HCT116 (cell line): ENCODE data around the gene TRIM60.

ENCODE experiments used
- CEBPB ChIP-seq: IDR thresholded peaks from 2 replicates; pipeline ENCODE4 v1.6.1; 2012; ENCODE audit warnings: low read depth
- CTCF ChIP-seq, 3 experiments: fragments of 200-600 bp in 1 of 3; sonication (generic) in 1 of 3; IDR thresholded peaks in 2 of 3; conservative IDR thresholded peaks in 1 of 3; 2 replicates each; pipeline ENCODE4 v1.5.1; 2012 to 2017; ENCODE audit warnings: low read depth in 2 of 3, low read length in 2 of 3, antibody characterized with exemption in 1 of 3, borderline replicate concordance in 1 of 3, control low read depth in 1 of 3, mild to moderate bottlenecking in 1 of 3, mixed read lengths in 1 of 3, mixed run types in 1 of 3, moderate library complexity in 1 of 3; ENCODE audit not compliant: insufficient read depth in 1 of 3
- MAX ChIP-seq: IDR thresholded peaks from 2 replicates; pipeline ENCODE4 v1.6.1; 2012
- POLR2A ChIP-seq: IDR thresholded peaks from 2 replicates; pipeline ENCODE4 v1.7.0; 2011; ENCODE audit warnings: borderline replicate concordance; ENCODE audit not compliant: insufficient read depth, insufficient read length; ENCODE audit errors: extremely low read depth
- REST ChIP-seq: IDR thresholded peaks from 2 replicates; pipeline ENCODE4 v1.6.1; 2012; ENCODE audit warnings: low read depth
- SRF ChIP-seq: IDR thresholded peaks from 2 replicates; pipeline ENCODE4 v1.6.1; 2012; ENCODE audit warnings: low read depth

- TF ChIP-seq REST (no peak), CTCF (IDR thresholded peaks at IDR 0.05 in 2 of 3, conservative IDR thresholded peaks at IDR 0.05 in 1 of 3; ENCODE audit: borderline replicate concordance in 1 of 3, insufficient read depth in 1 of 3, low read depth in 2 of 3, low read length in 2 of 3) (no peak), POLR2A (no peak), CEBPB (no peak), SRF (no peak), MAX (no peak)
Measured at GRCh38 chr4:165053645-165054044, 21.8 kb downstream of the TRIM60 start, which contains the start of gene TRIM75.
